ENCODE data around the gene FLAD1.

The FLAD1 gene

GRCh38 chr1:154982897-154983648 is at the start of gene FLAD1:
TSS of gene FLAD1 (plus strand) at chr1:154983344. CDS start at chr1:154983695, 351 bp downstream.
- Histone ChIP-seq H3K4me1 (ENCODE audit: control insufficient read depth, insufficient read depth, low read length, unreplicated experiment) (no peaks in the 10 kb centered on the region), H2AFZ (ENCODE audit: low read length, unreplicated experiment) (peak within 1 kb of the TSS; percentile 90), H3K27me3 (ENCODE audit: insufficient read depth, low read length) (no peaks in the 10 kb centered on the region), H3K27ac (ENCODE audit: low read depth, low read length) (peak within 1 kb of the TSS; percentile 26; the same call in 1 of the 2 replicates), H3K36me3 (ENCODE audit: insufficient read depth, low read length) (peaks cover 12% of the 10 kb centered on the region; the same call in 1 of the 2 replicates), H3K4me3 (ENCODE audit: low read depth, low read length) (peak within 1 kb of the TSS; percentile 80), H3K79me2 (ENCODE audit: control insufficient read depth, insufficient read depth, low read length, unreplicated experiment) (peaks cover 23% of the 10 kb centered on the region)

DNA sequence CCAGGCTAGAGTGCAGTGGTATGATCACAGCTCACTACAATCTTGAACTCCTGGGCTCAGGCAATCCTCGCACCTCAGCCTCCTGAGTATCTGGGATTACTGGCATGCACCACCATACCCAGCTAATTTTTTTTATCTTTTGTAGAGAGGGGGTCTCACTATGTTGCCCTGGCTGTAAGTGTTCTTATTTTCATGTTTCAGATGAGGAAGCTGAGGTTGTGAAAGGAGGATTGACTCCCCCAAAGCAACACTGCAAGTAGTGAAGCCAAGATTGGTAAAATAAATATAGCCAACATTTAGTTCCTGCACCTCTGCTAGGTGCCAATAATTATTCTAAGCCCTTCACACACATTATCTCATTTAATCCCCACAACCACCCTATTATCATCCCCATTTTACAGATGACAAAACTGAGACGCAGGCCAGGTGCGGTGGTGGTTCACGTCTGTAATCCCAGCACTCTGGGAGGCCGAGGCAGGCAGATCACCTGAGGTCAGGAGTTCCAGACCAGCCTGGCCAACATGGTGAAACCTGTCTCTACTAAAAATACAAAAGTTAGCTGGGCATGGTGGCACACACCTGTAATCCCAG is 48.7 kb upstream of the FLAD1 start:
- no peaks in the 10 kb centered on the region for H3K36me3 ChIP-seq (ENCODE audit: insufficient read depth, low read length)
- H3K27ac ChIP-seq (ENCODE audit: low read depth, low read length): no peak overlapping the region
- H3K4me1 ChIP-seq (ENCODE audit: control insufficient read depth, insufficient read depth, low read length, unreplicated experiment): peaks cover 17% of the 10 kb centered on the region
- H2AFZ ChIP-seq (ENCODE audit: low read length, unreplicated experiment): no peak overlapping the region
- peaks cover 11% of the 10 kb centered on the region for H3K79me2 ChIP-seq (ENCODE audit: control insufficient read depth, insufficient read depth, low read length, unreplicated experiment)
- H3K4me3 ChIP-seq (ENCODE audit: low read depth, low read length): no peak overlapping the region
- no peaks in the 10 kb centered on the region for H3K27me3 ChIP-seq (ENCODE audit: insufficient read depth, low read length)

DNA sequence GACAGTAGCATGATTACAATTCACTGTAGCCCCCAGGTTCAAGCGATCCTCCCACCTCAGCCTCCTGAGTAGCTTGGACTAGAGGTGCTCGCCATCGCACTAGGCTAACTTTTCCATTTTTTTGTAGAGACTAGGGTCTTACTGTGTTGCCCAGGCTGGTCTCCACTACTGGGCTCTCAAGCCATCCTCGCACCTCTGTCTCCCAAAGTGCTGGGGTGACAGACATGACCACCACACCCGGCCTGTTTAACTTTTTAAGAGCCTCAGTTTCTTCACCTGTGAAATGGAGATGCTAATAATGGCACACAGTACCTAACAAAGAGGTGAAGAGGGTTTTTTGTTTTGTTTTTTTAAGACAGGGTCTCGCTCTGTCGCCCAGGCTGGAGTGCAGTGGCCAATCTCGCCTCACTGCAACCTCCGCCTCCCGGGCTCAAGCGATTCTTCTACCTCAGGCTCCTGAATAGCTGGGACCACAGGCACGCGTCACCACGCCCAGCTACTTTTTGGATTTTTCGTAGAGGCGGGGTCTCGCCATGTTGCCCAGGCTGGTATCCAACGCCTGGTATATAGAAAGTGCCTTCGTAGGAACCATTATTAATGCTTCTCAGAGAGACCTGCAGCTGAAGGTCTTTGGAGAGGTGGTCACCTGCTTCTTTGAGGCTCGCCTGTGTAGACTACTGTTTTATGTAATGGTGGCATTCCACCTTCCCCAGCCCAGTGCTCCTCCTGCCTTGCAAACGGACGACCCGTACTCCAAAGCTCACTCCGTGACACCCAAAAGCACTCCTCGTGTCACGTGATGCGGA is 47.2 kb upstream of the FLAD1 start:
- Histone ChIP-seq H2AFZ (ENCODE audit: low read length, unreplicated experiment) (peak overlapping the region; percentile 66), H3K4me3 (ENCODE audit: low read depth, low read length) (peak overlapping the region; percentile 79), H3K27me3 (ENCODE audit: insufficient read depth, low read length) (no peaks in the 10 kb centered on the region), H3K27ac (ENCODE audit: low read depth, low read length) (peak overlapping the region; percentile 92), H3K79me2 (ENCODE audit: control insufficient read depth, insufficient read depth, low read length, unreplicated experiment) (peaks cover 11% of the 10 kb centered on the region), H3K36me3 (ENCODE audit: insufficient read depth, low read length) (no peaks in the 10 kb centered on the region), H3K4me1 (ENCODE audit: control insufficient read depth, insufficient read depth, low read length, unreplicated experiment) (peaks cover 17% of the 10 kb centered on the region)

GRCh38 chr1:154936555-154937084 is 46.5 kb upstream of the FLAD1 start, which contains the start of gene PMVK:
TSS of gene PMVK (minus strand) at chr1:154936719. CDS start at chr1:154936685, 34 bp downstream.
- Histone ChIP-seq H3K4me3 (ENCODE audit: low read depth, low read length) (peak within 1 kb of the TSS; percentile 79), H3K27me3 (ENCODE audit: insufficient read depth, low read length) (no peaks in the 10 kb centered on the region), H3K27ac (ENCODE audit: low read depth, low read length) (peak within 1 kb of the TSS; percentile 92), H3K79me2 (ENCODE audit: control insufficient read depth, insufficient read depth, low read length, unreplicated experiment) (peaks cover 11% of the 10 kb centered on the region), H2AFZ (ENCODE audit: low read length, unreplicated experiment) (peak within 1 kb of the TSS; percentile 66), H3K4me1 (ENCODE audit: control insufficient read depth, insufficient read depth, low read length, unreplicated experiment) (peaks cover 17% of the 10 kb centered on the region), H3K36me3 (ENCODE audit: insufficient read depth, low read length) (no peaks in the 10 kb centered on the region)

DNA sequence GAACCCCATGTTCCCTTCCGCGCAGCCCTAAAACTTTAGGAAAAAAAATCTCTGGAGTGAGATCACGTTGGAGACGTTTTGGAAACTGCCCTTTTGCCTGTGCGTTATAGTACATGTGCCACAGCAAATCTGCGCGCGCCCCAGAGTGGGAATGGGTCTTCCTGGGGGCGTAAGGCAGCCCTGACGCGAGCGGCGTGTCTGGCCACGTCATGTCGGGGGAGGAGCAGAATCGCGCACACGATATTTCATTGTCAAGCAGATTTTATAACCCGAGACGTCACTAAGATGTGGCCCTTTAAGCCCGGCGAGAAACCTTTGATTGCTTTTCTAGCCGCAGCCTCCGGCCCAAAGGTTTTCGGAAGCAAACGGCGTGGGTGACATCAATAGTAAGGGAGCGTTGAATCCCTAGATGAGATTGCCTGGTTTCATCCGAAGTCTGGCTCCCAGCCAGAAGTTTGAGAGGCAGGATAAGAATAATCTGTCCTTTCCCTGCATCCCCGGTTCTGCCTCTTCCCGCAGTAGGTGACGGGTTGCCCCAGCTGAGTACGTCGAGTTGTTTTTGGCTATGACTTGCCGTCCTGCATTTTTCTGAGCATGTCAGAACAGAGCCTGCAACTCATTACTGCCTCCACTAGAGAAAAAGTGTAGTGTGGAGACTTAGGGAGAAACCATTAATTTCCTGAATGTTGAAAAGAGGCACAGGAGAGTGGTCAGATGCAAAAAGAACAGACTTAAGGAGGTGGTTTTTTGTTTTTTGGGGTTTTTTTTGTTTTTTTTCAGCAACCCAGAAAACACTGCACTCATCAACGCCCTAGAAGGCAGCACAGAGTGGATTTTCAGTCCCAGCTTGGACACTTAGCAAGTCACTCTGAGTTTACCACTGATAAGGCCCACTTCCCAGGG is 45.8 kb upstream of the FLAD1 start:
- no peaks in the 10 kb centered on the region for H3K27me3 ChIP-seq (ENCODE audit: insufficient read depth, low read length)
- H3K4me1 ChIP-seq (ENCODE audit: control insufficient read depth, insufficient read depth, low read length, unreplicated experiment): peaks cover 17% of the 10 kb centered on the region
- peak overlapping the region; percentile 66 for H2AFZ ChIP-seq (ENCODE audit: low read length, unreplicated experiment)
- peak overlapping the region; percentile 79 for H3K4me3 ChIP-seq (ENCODE audit: low read depth, low read length)
- H3K79me2 ChIP-seq (ENCODE audit: control insufficient read depth, insufficient read depth, low read length, unreplicated experiment): peaks cover 11% of the 10 kb centered on the region
- peak overlapping the region; percentile 92 for H3K27ac ChIP-seq (ENCODE audit: low read depth, low read length)
- H3K36me3 ChIP-seq (ENCODE audit: insufficient read depth, low read length): no peaks in the 10 kb centered on the region

- peak overlapping the region; percentile 92 for H3K27ac ChIP-seq (ENCODE audit: low read depth, low read length)
- H2AFZ ChIP-seq (ENCODE audit: low read length, unreplicated experiment): peak overlapping the region; percentile 66
- H3K79me2 ChIP-seq (ENCODE audit: control insufficient read depth, insufficient read depth, low read length, unreplicated experiment): peaks cover 11% of the 10 kb centered on the region
- H3K36me3 ChIP-seq (ENCODE audit: insufficient read depth, low read length): no peaks in the 10 kb centered on the region
- peaks cover 17% of the 10 kb centered on the region for H3K4me1 ChIP-seq (ENCODE audit: control insufficient read depth, insufficient read depth, low read length, unreplicated experiment)
- H3K27me3 ChIP-seq (ENCODE audit: insufficient read depth, low read length): no peaks in the 10 kb centered on the region
- H3K4me3 ChIP-seq (ENCODE audit: low read depth, low read length): peak overlapping the region; percentile 79
These were observed 45.2 kb upstream of the FLAD1 start for GRCh38 chr1:154937988-154938386.

- H3K36me3 ChIP-seq (ENCODE audit: insufficient read depth, low read length): no peaks in the 10 kb centered on the region
- H3K4me3 ChIP-seq (ENCODE audit: low read depth, low read length): no peak overlapping the region
- H2AFZ ChIP-seq (ENCODE audit: low read length, unreplicated experiment): no peak overlapping the region
- H3K27me3 ChIP-seq (ENCODE audit: insufficient read depth, low read length): no peaks in the 10 kb centered on the region
- peaks cover 18% of the 10 kb centered on the region for H3K4me1 ChIP-seq (ENCODE audit: control insufficient read depth, insufficient read depth, low read length, unreplicated experiment)
- peak overlapping the region; percentile 92; the same call in 1 of the 2 replicates for H3K27ac ChIP-seq (ENCODE audit: low read depth, low read length)
- peaks cover 11% of the 10 kb centered on the region for H3K79me2 ChIP-seq (ENCODE audit: control insufficient read depth, insufficient read depth, low read length, unreplicated experiment)
These were observed 44.3 kb upstream of the FLAD1 start for GRCh38 chr1:154938604-154939399.

GRCh38 chr1:154940213-154940560 is 43.0 kb upstream of the FLAD1 start:
- H3K79me2 ChIP-seq (ENCODE audit: control insufficient read depth, insufficient read depth, low read length, unreplicated experiment): peaks cover 10% of the 10 kb centered on the region
- H3K27ac ChIP-seq (ENCODE audit: low read depth, low read length): no peak overlapping the region
- no peaks in the 10 kb centered on the region for H3K27me3 ChIP-seq (ENCODE audit: insufficient read depth, low read length)
- H3K4me1 ChIP-seq (ENCODE audit: control insufficient read depth, insufficient read depth, low read length, unreplicated experiment): peaks cover 26% of the 10 kb centered on the region
- no peak overlapping the region for H2AFZ ChIP-seq (ENCODE audit: low read length, unreplicated experiment)
- H3K4me3 ChIP-seq (ENCODE audit: low read depth, low read length): no peak overlapping the region
- H3K36me3 ChIP-seq (ENCODE audit: insufficient read depth, low read length): no peaks in the 10 kb centered on the region

GRCh38 chr1:154940651-154941194 is 42.4 kb upstream of the FLAD1 start:
- H3K36me3 ChIP-seq (ENCODE audit: insufficient read depth, low read length): no peaks in the 10 kb centered on the region
- no peak overlapping the region for H3K27ac ChIP-seq (ENCODE audit: low read depth, low read length)
- peaks cover 22% of the 10 kb centered on the region for H3K4me1 ChIP-seq (ENCODE audit: control insufficient read depth, insufficient read depth, low read length, unreplicated experiment)
- H3K4me3 ChIP-seq (ENCODE audit: low read depth, low read length): no peak overlapping the region
- peaks cover 4% of the 10 kb centered on the region for H3K79me2 ChIP-seq (ENCODE audit: control insufficient read depth, insufficient read depth, low read length, unreplicated experiment)
- H3K27me3 ChIP-seq (ENCODE audit: insufficient read depth, low read length): no peaks in the 10 kb centered on the region
- H2AFZ ChIP-seq (ENCODE audit: low read length, unreplicated experiment): no peak overlapping the region
